Stimulated activated CD4-positive, alpha-beta T cell treated with anti-CD3 and anti-CD28 coated beads, Interleukin-1b, Interleukin-23, amount 100 ng/mL, for 4 hours (primary cell): ENCODE results near the gene SKI.
A peak's percentile ranks its signal among the peaks of the same experiment; 100 is the strongest.

Source experiments
- DNase-seq, 2 donors: peaks; one replicate each; pipeline ENCODE4 v3.0.0-alpha.2; 2020; ENCODE audit warnings: low read depth in 2 of 2

The SKI gene

DNA sequence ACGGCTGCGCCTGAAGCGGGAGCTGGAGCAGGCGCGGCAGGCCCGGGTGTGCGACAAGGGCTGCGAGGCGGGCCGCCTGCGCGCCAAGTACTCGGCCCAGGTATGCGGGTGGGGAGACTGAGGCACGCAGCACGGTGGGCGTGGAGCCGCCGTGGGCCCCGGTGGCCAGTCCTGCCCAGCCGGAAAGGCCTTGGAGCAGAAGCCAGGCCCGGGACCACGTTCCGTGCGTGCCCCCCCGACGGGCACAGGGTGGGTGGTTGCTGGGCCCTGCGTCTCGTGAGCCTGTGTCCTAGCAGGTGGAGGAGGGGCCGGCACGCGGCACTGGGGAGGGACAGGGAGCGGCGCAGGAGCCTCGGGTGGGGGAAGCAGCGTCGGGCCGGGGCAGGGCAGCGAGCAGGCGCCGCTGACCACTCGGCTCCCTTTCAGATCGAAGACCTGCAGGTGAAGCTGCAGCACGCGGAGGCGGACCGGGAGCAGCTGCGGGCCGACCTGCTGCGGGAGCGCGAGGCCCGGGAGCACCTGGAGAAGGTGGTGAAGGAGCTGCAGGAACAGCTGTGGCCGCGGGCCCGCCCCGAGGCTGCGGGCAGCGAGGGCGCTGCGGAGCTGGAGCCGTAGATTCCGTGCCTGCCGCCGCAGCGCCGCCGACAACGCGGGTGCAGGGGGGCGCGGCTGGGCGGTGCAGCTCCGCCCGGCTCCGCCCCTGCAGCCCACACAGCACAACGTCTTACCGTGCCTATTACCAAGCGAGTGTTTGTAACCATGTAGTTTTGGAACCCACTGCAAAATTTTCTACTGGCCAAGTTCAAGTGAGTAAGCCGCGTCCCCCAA, 78.2 kb downstream of the SKI start:
- no peak for DNase-seq

DNA sequence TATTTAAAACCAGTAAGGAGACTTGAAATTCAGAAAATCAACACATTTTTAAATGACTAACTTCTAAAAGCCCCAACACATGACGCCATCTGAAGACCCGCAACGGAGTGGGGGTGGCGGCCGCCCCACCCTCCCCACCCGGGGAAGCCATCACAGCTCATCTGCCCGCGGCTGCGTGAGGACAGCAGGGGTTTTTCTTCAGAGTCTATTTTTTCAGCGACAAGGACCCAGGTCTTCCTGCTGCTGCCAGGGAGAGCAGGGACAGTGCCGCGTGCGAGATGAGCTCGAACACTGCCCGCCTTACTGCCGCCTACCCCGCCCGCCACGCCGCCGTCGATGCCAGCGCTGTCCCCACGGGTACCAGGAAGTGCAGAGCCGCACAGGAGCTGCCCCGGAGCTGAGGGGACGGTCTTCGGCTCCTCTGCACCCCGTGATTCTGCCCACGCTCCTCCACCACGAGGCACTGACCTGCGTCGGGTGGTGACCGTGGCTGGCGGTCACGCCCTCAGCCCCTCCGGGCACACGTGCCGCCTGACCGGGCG, 79.0 kb downstream of the SKI start:
- DNase-seq, result no peak

DNA sequence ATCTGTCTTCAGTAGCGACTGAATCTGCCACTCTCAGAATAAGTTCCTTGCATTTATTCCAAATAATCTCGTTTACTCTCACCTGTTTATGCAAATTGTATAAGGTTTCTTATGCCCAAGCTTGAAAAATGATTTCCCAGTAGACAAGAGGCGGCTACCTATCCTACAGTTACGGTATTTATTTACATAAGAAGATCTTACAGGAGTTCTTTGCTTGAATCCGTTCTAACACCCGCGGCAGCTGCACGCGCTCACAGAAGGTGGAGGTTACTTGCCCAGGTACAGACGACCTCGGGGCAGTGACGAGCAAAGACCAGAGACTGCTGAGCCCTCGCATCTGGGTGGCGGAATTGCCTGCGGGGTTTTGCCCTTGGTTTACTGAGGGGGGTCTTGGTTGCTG, 79.9 kb downstream of the SKI start:
- no peak for DNase-seq

DNA sequence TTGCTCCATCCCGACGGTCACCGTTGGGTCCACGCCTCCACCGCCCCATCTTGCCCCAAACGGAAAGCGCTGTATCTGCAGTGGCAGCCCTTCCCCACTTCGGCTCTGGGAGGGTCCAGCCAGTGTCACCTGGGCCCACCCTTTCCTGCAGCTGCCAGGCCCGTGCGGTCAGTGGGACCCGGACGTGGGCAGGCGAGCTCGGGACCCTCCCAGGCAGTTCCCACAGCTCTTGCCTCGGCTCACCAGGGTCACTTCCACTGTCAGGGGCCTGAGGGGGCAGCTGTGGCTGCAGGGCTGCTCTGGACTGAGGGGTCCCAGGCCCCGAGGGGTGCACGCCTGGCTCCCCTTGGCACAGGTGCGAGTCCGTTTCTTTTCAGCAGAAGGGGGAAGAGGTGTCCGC, 80.7 kb downstream of the SKI start:
- no peak for DNase-seq

DNA sequence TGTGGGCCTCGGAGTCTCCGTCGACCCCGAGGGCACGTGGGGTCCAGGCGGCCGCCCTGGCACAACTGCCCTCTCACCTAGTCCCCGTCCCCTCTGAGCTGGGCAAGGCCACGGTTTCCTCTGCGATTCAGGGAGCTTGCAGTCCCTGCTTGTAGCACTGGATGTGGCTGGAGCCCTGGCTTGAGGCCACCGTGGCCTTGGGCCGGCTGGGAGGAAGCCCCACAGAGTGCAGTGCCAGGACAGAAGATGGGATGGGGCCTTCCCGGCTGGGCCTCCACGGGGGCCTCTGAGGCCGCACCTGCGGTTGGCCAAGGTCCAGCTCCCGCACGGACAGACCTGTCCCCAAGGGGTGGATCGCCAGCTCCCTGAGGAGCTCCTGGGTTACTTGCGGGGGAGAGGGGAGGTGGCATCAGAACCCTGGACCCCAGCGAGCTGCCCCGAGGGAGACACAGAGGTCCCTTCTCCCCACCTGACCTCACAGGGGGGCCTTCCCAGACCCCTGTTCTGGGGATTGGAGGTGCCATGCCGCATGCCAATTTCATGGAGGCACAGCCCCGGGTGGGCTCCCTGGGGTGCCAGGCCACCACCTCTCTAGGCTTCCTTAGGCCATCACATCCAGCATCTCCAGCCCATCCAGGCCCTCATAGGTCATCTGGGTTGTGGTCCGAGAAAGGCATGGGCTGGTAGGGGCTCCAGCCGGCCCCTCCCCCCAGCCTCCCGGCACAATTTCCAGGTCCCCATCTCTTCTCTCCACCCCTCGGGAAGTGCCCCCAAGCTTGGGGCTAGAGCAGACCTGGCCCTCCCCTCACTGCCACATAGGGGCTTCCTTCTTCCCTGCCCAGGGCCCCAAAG, 82.4 kb downstream of the SKI start:
- DNase-seq, result no peak

DNA sequence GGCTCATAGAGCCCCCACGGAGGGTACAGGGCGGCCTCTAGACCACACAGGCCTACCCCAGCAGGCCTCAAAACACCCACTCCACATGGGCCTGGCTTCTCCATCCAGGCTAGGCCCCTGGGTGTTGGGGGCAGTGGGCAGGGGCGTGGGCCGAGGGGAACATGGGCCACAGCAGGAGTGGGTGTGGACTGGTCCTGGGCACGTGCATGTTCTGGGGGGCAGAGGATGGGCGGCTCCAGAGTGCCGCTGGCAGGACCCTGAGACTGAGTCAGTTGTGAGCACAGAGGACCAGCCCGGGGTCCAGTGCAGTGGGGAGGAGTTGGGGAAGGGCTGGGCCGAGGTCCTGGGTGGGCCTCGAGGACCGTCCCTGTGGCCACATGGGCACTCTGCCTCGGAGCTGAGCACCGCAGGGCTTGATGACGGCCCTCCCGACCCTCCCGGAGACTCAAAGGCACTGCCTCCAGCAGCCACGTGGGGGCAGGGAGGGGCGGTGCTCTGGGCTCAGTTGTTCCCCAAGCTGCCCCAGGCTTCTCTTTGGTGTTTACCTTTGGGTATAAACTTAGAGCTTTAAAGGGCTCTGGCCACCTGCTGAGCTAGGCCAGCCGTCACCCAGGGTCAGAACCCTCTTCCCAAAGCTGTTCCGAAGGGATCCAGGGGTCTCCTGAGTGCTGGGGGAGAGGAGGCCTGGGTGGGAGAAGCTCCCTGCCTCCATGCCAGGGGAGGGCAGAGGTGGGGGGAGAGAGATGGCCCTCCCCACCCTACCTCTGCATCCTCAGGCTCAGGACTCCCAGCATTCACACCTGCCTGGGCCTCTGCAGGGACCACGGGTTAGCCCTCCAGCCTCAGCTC, 83.3 kb downstream of the SKI start:
- DNase-seq, result peak; percentile 44 to 50

DNA sequence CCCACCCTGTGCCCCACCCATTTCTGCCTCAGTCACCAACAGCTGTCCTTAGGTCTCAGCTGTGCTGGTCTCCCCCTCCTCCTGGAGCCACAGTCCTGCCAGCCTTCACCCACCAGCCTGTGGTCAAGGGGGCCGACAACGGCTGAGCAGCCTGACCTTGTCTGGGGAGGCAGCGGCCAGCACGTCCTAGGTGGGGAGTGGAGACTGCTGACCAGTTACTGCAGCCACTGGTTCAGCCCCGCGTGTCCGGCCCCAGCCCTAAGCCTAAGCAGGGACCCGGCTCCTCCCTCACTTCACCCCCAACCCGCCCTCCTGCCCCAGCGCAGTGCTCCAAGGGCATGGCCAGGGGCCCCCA, 84.0 kb downstream of the SKI start:
- DNase-seq, result no peak

DNA sequence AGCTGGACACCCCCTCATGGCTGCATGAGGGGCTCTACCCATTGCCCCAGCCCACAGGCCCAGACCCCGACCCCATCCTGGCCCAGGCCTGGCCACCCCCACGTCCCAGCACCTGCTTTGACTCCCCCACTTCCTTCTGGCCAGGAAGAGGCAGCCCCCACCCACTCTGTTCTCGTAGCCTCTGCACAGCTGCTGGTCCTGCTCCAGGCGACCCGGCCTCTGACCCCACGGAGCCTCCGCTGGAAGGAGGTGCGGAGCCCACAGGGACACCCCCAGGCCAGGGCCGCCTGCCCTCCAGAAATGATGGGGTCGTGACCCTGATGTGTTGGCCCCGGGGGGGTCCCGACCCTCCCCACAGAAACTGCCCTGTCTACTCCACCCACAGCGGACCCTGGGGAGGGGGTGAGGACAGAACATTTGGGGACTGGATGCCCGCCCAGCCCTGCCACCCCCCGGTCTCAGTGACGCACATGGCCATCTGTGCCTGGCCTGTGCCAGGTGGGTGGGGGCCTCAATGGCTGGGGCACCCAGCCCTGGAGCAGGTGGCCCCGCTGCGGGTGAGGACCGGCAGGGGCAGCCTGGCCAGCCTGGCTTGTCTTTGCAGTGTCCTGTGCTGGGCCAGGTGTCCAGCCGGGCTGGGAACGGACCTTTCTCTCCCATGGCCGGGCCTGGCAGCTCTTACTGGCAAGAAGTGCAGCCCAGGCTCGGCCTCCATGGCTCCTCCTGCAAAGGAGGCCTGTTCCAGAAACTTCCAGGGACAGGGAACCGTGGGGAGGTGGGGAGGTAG, 84.6 kb downstream of the SKI start:
- no peak for DNase-seq

DNA sequence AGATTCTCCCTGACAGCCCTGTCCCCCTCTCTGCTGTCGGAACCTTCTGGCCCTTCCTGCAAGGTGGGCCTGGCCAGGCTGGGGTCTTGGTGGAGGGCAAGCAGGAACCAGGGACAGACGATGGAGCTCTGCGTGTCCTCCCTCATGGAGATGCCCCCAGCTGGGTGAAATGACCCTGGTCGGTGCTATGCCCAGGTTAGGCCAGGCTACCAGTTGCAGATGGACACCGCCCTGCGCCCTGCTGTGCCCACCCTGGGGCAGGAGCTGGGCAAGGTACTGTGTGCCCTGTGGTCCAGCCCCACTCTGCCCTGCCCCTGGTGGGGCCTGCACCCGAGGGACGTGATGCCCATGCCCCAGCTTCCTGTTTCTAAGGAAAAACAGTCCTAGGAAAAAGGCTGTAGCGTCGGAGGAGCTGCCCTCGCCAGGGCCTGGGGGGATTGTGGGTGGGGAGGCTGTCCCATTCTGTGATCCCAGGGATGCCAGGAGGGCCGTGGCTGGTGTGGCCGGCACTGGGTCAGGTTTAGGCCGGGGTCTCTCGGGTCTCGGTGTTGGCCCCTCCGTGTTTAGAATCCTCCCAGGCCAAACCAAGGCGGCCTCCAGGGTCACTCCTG, 85.6 kb downstream of the SKI start:
- DNase-seq, result no peak

DNA sequence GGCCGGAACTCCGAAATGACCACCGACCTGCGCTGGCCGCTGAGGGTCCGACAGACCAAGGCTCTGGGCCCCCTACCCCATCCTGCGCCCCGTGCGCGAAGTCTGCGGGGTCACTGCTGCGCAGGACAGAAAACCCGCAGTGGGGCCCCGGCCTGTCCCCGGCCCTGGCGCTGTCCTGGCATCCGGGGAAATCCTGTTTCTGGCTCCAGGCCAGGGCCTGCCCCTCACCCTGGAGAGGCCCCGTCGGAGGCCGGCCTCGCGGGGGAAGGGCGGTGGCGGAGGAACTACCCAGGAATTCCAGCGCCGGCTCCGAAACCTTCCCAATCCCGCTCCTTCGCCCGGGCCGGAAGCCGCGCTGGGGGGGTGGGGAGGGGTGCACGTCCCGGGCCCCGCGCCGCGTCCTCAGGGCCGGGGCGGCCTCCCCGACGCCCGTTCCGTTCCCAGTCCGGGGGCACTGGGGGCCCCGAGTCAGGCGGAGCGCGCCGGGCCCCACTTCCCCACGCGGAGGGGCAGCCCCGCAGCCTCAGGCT, 86.2 kb downstream of the SKI start:
- no peak for DNase-seq

DNA sequence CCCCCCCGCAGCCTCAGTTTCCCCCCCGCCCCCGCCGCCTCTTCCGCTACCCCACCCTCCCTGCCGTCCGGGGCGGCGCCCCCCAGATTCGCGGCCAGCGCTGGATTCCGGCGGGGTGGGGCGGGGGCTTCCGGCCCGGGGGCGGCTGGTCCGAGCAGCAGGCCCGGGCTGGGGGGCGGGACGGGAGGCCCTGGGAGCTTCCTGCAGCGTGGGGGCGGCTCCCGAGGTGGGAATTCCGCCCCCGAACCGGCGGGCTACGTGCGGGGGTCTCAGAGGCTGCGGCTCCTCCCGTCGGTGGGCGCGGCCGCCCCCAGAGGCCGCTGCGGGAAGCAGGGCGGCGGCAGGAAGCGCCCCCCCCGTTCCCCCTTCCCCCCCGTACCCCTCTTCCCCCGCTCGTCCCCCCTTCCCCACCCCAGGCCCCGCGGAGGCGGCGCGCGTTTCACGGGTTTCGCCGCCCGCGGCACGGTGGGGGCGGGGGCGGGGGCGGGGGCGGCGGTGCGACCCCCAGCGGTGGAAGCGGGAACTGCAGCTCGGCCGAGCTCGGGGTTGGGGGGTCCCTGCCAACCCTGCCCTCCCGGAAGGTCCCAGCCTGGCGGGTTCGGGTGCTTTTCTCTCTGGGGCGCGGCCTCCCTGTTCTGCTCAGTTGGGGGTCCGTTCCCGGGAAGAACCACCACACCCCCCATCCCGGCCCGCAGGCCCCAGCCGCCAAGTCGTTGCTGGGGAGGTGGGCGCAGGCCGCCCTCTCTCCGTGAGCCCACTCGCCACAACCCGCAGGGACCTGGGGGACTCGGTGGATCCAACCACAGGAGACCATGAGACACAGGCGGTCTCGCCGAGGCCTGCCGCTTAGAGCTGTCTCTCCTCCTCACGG, 86.9 kb downstream of the SKI start:
- peak; percentile 54 to 62 for DNase-seq

DNA sequence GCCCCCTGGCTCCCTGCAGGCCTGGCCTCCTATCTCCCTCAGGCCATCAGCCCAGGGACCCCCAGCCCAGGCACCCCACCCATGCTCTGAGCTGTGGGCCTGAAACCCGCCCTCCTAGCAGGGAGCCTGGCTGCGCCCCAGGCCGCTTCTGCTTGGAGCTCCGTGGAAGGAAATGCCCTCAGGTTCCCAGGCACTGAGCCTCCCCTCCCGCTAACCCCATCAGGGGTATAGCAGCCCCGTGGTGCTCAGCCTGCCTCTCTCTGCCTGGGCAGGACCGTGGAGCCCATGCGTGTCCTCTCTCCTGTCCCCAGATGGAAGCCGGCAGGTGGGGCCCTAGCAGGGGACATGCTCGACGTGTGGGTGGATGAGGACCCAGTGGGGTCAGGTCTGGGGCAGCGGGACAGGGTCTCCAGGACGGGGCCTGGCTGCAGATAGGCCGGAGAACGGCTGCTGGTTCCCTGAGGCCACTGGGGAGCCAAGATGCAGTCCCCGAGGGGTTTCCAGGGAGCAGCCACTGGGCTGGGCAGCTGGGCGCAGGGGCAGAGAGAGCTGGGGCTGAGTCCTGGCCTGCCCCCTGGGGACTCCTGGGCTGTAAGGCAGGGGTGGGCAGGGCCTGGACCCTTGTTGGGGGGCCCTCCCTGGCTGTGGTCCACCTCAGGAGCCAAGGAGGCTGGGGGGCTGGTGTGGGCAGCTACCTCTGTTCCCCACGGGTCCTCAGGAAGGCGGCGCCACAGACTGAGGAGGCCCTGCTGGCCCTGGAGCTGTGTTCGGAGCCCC, 87.7 kb downstream of the SKI start:
- DNase-seq, result no peak

DNA sequence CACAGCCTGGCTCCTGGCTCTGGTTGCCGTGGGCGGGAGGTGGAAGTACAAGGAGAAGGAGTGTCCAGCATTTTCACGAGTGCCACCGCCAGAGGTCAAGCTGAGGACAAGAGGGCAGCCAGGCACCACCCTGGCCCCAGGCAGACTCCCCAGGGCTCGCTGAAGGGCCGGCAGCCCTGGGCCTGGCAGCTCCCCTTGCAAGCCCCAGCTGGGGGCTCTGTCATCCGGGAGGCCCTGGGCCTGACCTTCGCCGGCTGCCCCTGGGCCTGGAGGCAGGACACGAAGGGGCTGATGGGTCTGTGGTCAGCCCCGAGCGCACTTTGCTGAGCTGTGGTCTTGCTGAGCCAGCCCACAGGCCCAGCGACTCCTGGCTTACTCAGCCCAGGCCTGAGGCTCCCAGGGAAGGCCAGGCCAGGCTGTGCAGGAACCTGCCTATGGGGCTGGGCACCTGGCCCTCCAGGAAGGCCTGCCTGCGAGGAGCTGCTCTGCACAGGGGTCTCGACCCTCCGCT, 88.4 kb downstream of the SKI start:
- no peak for DNase-seq

DNA sequence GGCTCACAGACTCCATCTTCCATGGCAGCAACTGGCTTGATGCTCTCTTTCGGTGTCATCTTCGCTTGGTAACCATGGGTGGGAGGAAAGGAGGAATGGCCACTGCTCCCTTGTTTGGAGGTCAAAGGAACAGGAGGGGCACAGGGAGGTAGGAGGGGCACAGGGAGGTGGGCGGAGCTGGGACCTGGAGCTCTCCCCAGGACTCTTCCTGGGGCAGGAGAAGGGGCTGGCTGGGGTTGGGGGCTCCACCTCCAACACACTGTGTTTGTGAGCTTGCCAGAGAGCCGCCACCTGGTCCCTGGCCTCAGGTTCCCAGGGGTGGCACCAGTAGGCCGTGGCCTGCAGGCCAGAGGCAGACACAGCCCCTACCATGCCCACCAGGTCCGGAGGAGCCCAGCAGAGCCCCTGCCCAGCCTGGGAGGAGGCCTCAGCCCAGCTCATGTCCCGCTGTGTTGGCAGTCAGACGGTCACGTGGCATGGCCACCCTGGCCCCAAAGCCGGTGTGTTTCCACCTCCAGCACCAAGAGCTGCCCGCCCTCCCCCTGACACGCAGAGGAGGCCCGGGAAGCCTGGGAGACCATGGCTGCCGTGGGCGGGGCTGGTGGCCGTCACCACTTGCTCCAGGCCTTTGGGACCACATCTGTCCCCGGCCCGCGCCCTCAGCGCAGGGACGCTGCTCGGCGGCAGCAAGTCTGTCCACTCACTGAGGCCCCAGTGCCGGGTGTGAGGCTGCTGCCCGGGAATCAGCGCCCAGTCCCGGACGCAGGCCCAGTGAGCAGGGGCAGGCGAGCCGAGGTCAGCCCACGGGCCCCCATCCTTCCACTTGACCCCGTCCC, 89.3 kb downstream of the SKI start:
- no peak for DNase-seq

DNA sequence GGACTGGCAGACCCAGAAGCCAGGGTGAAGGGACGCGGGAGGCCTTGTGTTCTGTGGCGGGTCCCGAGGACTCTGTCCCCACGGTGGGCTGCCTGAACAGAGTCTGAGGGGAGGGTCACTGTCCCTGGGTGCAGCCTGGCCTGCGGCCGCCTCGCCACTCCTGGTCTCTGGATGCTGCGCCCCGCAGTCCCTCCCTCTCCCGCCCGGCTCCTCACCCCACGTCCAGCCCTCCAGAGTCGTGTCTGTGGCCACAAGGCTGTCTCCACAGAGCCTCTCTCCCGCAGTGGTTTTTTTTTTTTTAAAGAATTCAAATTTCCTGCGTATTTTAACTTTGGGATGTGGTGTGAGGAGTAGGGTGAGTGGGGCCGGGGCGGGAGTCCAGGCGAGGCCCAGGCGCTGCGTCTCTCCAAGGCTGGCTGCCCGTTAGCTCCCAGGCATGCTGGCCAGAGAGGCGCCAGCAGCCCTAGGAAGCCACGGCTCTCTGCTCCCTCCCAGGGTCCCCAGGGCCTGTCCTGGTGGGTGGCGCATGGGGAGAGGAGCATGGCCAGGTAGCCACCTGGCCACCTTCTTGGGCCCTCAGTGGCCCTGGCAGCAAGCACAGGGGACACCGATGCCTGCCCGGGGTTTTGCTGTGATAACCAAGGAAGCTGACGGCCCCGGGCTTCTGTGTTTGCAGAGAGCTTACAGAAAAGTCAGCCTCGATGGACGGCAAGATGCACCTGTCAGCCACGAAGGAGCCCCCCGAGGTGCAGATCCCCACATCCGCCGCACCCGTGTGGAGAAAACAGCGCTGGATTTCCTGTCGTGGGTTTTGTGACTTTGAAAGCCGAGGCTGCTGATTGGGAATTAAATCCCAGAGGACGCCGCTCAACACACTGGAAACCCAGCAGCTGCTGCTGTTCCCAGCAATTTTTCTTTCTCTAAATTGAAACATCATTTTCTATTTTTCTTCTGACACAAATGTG, 90.5 kb downstream of the SKI start:
- no peak for DNase-seq

DNA sequence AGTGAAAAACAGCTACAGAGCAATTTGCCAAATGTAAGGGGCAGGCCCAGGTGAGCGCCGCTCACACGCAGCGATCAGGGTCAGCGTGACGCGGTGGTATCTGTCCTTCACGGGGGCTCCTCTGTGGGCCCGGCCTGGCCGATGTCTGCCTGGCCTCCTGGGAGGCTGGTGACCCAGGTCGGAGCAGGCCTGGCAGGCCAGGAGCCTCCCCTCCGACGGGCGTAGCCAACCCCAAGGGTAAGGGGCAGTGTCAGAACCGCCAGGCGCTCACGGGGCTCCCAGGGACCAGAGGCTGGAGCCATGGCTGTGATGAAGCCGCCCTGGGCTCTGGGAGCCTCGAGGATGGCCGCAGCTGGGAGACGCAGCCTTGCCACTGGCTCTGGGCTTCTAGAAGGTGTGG, 91.2 kb downstream of the SKI start:
- DNase-seq, result no peak
